Peyer's patch (tissue), 4 donors: Measurements from ENCODE around the gene RITA1.

Source experiments
- POLR2A ChIP-seq, 2 donors: fragments of 450-650 bp; IDR thresholded peaks; one replicate each; pipeline ENCODE4 v1.5.1; 2017; ENCODE audit warnings: antibody characterized with exemption in 2 of 2, mild to moderate bottlenecking in 2 of 2, moderate library complexity in 2 of 2
- TF ChIP-seq, protein P1 (sequence below), 6 experiments: fragments of 450-650 bp in 4 of 6; fragments of 200-600 bp in 2 of 6; sonication (generic) in 1 of 6; IDR thresholded peaks; one replicate each; pipeline ENCODE4 v1.5.1; 2017 to 2019; ENCODE audit warnings: antibody characterized with exemption in 6 of 6, mild to moderate bottlenecking in 3 of 6, moderate library complexity in 1 of 6

DNA sequence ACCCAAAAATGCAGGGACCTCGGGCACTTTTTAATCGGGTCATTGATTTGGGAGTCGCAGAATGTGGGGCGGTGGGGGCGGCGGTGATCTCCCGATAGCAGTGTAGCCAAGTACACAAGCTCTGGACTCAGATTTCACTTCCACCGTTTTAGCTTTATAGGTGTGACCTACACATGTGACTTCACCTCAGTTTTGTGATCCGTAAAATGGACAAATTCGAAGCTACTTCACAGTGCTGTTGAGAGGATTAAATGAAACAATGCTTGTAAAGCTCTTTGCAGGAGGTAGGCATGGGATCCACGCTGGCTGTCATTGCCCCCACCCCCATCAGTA, 478 bp downstream of the RITA1 start:
- TF ChIP-seq, protein P1, sequence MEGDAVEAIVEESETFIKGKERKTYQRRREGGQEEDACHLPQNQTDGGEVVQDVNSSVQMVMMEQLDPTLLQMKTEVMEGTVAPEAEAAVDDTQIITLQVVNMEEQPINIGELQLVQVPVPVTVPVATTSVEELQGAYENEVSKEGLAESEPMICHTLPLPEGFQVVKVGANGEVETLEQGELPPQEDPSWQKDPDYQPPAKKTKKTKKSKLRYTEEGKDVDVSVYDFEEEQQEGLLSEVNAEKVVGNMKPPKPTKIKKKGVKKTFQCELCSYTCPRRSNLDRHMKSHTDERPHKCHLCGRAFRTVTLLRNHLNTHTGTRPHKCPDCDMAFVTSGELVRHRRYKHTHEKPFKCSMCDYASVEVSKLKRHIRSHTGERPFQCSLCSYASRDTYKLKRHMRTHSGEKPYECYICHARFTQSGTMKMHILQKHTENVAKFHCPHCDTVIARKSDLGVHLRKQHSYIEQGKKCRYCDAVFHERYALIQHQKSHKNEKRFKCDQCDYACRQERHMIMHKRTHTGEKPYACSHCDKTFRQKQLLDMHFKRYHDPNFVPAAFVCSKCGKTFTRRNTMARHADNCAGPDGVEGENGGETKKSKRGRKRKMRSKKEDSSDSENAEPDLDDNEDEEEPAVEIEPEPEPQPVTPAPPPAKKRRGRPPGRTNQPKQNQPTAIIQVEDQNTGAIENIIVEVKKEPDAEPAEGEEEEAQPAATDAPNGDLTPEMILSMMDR (IDR thresholded peaks at IDR 0.05) = no peak
- no peak for TF ChIP-seq POLR2A (IDR thresholded peaks at IDR 0.05)
